Keratinocyte (primary cell): ENCODE measurements around the gene ARHGEF38.

ENCODE experiments used
- CTCF ChIP-seq, 3 experiments: IDR thresholded peaks in 1 of 3; conservative IDR thresholded peaks in 1 of 3; optimal IDR thresholded peaks in 1 of 3; 2 replicates in 2 of 3; 3 replicates in 1 of 3; pipeline versions ENCODE3 to v1.5.1; 2011; ENCODE audit warnings: low read length in 3 of 3, mild to moderate bottlenecking in 3 of 3, moderate library complexity in 2 of 3, control low read depth in 1 of 3, inconsistent platforms in 1 of 3; ENCODE audit not compliant: insufficient read depth in 2 of 3; ENCODE audit errors: extremely low read depth in 1 of 3
- EZH2 ChIP-seq: IDR thresholded peaks from one replicate; pipeline ENCODE4 v1.6.1; 2012; ENCODE audit warnings: inconsistent platforms, mild to moderate bottlenecking, low read length, moderate library complexity

DNA sequence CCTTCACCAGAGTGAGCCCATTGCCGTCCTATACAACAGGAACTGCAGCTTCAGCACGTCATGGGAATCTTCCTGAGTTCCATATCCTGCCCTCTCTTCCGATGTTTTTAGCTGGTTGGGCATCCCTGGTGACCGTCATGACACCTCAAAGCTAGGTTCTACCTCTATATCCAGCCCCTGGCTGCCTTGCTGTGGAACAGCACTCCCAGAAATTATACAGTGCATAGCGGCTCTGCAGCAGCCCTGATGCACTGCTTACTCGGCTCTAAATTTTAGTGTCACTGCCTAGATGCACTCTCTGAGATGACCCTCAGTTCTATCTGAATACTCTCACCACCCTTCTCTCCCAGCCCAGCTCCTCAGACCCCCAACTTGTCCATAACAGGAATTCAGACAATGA, 44.3 kb downstream of the ARHGEF38 start:
- TF ChIP-seq CTCF (optimal IDR thresholded peaks at IDR 0.05 in 1 of 3, IDR thresholded peaks at IDR 0.05 in 1 of 3, conservative IDR thresholded peaks at IDR 0.05 in 1 of 3; ENCODE audit: extremely low read depth in 1 of 3, insufficient read depth in 2 of 3, low read length in 3 of 3) (no peak), EZH2 (no peak)
